DND-41 (cell line): ENCODE results near the gene PAQR4.
A peak's percentile ranks its signal among the peaks of the same experiment; 100 is the strongest.

ENCODE experiments used
- ATAC-seq: fragments of 200-7000 bp; cut with Tn5 transposase; 3 replicates; pipeline ENCODE4 v1.9.1; 2021; ENCODE audit warnings: low read depth; ENCODE audit not compliant: insufficient read depth
- DNase-seq: peaks from one replicate; pipeline ENCODE4 v3.0.0-alpha.2; 2020
- H2AFZ ChIP-seq: 2 replicates; pipeline ENCODE4 v1.6.0; 2012; ENCODE audit warnings: low read depth, low read length
- H3K27ac ChIP-seq: 2 replicates; pipeline ENCODE4 v1.5.1; 2012; ENCODE audit warnings: low read length, inconsistent platforms
- H3K27me3 ChIP-seq: fragments of 200-600 bp; sonication (generic); 2 replicates; pipeline ENCODE4 v1.6.0; 2012; ENCODE audit warnings: low read length, mild to moderate bottlenecking, inconsistent platforms; ENCODE audit not compliant: insufficient read depth, poor library complexity
- H3K36me3 ChIP-seq: 2 replicates; pipeline ENCODE4 v1.5.1; 2012; ENCODE audit warnings: low read length, inconsistent platforms; ENCODE audit not compliant: insufficient read depth
- H3K4me1 ChIP-seq: 2 replicates; pipeline ENCODE4 v1.5.1; 2012; ENCODE audit warnings: mild to moderate bottlenecking, low read length; ENCODE audit not compliant: insufficient read depth
- H3K4me2 ChIP-seq: 2 replicates; pipeline ENCODE4 v1.6.0; 2012; ENCODE audit warnings: mild to moderate bottlenecking, moderate library complexity, low read length, inconsistent platforms; ENCODE audit not compliant: insufficient read depth
- H3K4me3 ChIP-seq, 2 experiments: fragments of 200-600 bp in 1 of 2; shearing (Covaris generic) in 1 of 2; 2 replicates each; pipeline ENCODE4 v1.5.1; 2012 to 2016; ENCODE audit warnings: inconsistent platforms in 2 of 2, low read length in 2 of 2, mild to moderate bottlenecking in 2 of 2, low read depth in 1 of 2, moderate library complexity in 1 of 2
- H3K79me2 ChIP-seq: 2 replicates; pipeline ENCODE4 v1.6.0; 2012; ENCODE audit warnings: low read length, inconsistent platforms; ENCODE audit not compliant: insufficient read depth
- H3K9ac ChIP-seq: 2 replicates; pipeline ENCODE4 v1.6.0; 2012; ENCODE audit warnings: low read depth, mild to moderate bottlenecking, inconsistent platforms, low read length, moderate library complexity
- H3K9me3 ChIP-seq: 2 replicates; pipeline ENCODE4 v1.5.1; 2012; ENCODE audit warnings: low read length, moderate library complexity, mild to moderate bottlenecking, inconsistent platforms; ENCODE audit not compliant: insufficient read depth, severe bottlenecking
- H4K20me1 ChIP-seq: 2 replicates; pipeline ENCODE4 v1.6.0; 2012; ENCODE audit warnings: low read length; ENCODE audit not compliant: insufficient read depth
- CTCF ChIP-seq: IDR thresholded peaks from 2 replicates; pipeline ENCODE4 v1.5.1; 2012; ENCODE audit warnings: borderline replicate concordance, low read length, moderate library complexity, mild to moderate bottlenecking; ENCODE audit not compliant: poor library complexity, severe bottlenecking; ENCODE audit errors: extremely low read depth
- EZH2 ChIP-seq: IDR thresholded peaks from 3 replicates; pipeline ENCODE4 v1.6.1; 2012; ENCODE audit warnings: borderline replicate concordance, low read depth, mild to moderate bottlenecking, moderate library complexity, low read length, inconsistent platforms; ENCODE audit not compliant: severe bottlenecking

The PAQR4 gene

GRCh38 chr16:3001316-3001715, 32.2 kb downstream of the PAQR4 start:
- no peak for DNase-seq
- no peaks in the 10 kb centered on the region for H3K9me3 ChIP-seq
- no peak for ATAC-seq

GRCh38 chr16:3003582-3004270, 34.6 kb downstream of the PAQR4 start:
- H3K9me3 ChIP-seq, result no peaks in the 10 kb centered on the region
- TF ChIP-seq EZH2, result no peak
- TF ChIP-seq CTCF, result peak; percentile 75
- peak; percentile 99 for DNase-seq
- H3K4me1 ChIP-seq, result peaks cover 42% of the 10 kb centered on the region
- peak overlapping the region; percentile 88 for H2AFZ ChIP-seq
- H3K27me3 ChIP-seq, result no peaks in the 10 kb centered on the region
- H3K36me3 ChIP-seq, result no peaks in the 10 kb centered on the region
- H4K20me1 ChIP-seq, result peaks cover 5% of the 10 kb centered on the region; the same call in 1 of the 2 replicates
- peak overlapping the region; percentile 83 for H3K4me2 ChIP-seq
- no peak overlapping the region for H3K27ac ChIP-seq
- ATAC-seq, result peak; percentile 98
- H3K9ac ChIP-seq, result peak overlapping the region; percentile 55; the same call in 1 of the 2 replicates
- H3K4me3 ChIP-seq, result peak overlapping the region in 1 of 2 experiments; percentile 61; a peak in 2 of 4 replicates
- no peaks in the 10 kb centered on the region for H3K79me2 ChIP-seq

More at GRCh38 chr16:3001316-3001715, 32.2 kb downstream of the PAQR4 start:
- H4K20me1 ChIP-seq, result no peaks in the 10 kb centered on the region
- peaks cover 18% of the 10 kb centered on the region for H3K4me1 ChIP-seq
- no peaks in the 10 kb centered on the region for H3K27me3 ChIP-seq
- no peak overlapping the region for H3K27ac ChIP-seq
- H3K4me2 ChIP-seq, result no peak overlapping the region
- H3K4me3 ChIP-seq, result no peak overlapping the region
- TF ChIP-seq CTCF (no peak), EZH2 (no peak)
- H2AFZ ChIP-seq, result no peak overlapping the region
- no peak overlapping the region for H3K9ac ChIP-seq
- no peaks in the 10 kb centered on the region for H3K36me3 ChIP-seq
- H3K79me2 ChIP-seq, result no peaks in the 10 kb centered on the region

- Histone ChIP-seq H3K79me2 (no peaks in the 10 kb centered on the region), H3K4me2 (peak overlapping the region; percentile 83; the same call in 1 of the 2 replicates), H3K36me3 (no peaks in the 10 kb centered on the region), H2AFZ (no peak overlapping the region), H3K9me3 (no peaks in the 10 kb centered on the region), H3K4me3 (peak overlapping the region in 1 of 2 experiments; percentile 61; a peak in 2 of 4 replicates), H3K27ac (no peak overlapping the region), H4K20me1 (peaks cover 5% of the 10 kb centered on the region; the same call in 1 of the 2 replicates), H3K4me1 (peaks cover 48% of the 10 kb centered on the region), H3K27me3 (no peaks in the 10 kb centered on the region), H3K9ac (peak overlapping the region; percentile 55; the same call in 1 of the 2 replicates)
- TF ChIP-seq EZH2 (no peak), CTCF (no peak)
- peak; percentile 30 for DNase-seq
- ATAC-seq, result no peak
Measured at GRCh38 chr16:3004319-3004718, 35.2 kb downstream of the PAQR4 start.
